ENCODE data around the gene HIKESHI.

DNA sequence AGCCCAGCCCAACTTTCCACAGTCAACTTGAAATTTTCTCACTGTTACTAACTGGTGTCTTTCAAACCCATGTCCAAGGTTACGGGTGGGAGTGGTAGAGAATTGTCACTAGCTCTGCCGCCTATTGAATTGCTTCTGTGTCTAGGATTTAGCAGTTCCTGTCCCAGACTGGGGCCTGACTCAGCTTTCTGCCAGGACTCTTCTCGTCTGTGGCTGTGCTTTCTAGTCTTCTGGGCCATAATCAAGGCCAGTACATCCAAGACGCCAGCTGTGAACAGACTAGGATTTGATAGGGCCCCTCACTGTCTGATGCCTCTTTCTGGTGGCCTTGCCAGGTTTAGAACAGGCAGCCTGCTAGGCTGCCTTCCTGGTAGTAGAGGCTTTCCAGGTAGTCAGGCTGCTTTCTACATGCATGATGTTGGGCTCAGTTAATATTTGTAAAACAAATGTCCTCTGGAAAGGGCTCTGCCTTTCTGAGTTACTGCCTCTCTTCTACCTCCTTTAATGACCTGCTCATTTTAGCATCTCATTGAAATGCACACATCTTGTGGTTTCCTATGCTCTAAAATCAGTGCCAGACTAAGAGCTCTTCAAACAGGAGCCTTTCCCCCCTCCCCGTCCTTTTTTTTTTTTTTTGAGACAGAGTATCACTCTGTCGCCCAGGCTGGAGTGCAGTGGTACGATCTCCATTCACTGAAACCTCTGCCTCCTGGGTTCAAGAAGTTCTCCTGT, 13.1 kb upstream of the HIKESHI start:
- TF ChIP-seq CTCF (IDR thresholded peaks at IDR 0.05; ENCODE audit: poor library complexity) (no peak), EZH2 (IDR thresholded peaks at IDR 0.05; ENCODE audit: borderline replicate concordance) (no peak)
